ENCODE data around the gene CAP2. TPM values are rescaled to one million over a fixed set of nuclear protein-coding genes. Genes with fewer than 3 reads are reported as not detected.

Gene CAP2
- total RNA-seq, 1 experiment from 2014 or later = 11.5 TPM

GRCh38 chr6:17391976-17392375 is 1.4 kb upstream of the CAP2 start:
- H2BK20ac ChIP-seq (ENCODE audit: low read depth, low read length, poor library complexity, severe bottlenecking) = no peak overlapping the region
- Mint-ChIP-seq H3K4me1 (peaks cover 16 to 20% of the 10 kb centered on the region in 2 experiments), H3K9me3 (peaks cover 3% of the 10 kb centered on the region in 2 experiments; a peak in 1 of 5 replicates), H3K4me3 (no peak overlapping the region), H3K27me3 (ENCODE audit: low read depth) (peaks cover 9% of the 10 kb centered on the region), H3K36me3 (ENCODE audit: insufficient read depth in 1 of 3, low read depth in 3 of 3) (peaks cover 9 to 14% (median 13%) of the 10 kb centered on the region in 3 experiments), H3K27ac (no peak overlapping the region)
- H3K4ac ChIP-seq (ENCODE audit: low read depth, low read length) = no peak overlapping the region
- no peak overlapping the region for H2AK5ac ChIP-seq (ENCODE audit: insufficient read length, low read length)
- no peak overlapping the region for H3K4me2 ChIP-seq (ENCODE audit: insufficient read depth, insufficient read length, low read length)
- H3K18ac ChIP-seq (ENCODE audit: insufficient read length, low read depth, low read length) = no peak overlapping the region
- H3K79me1 ChIP-seq (ENCODE audit: insufficient read depth, low read depth, low read length, poor library complexity, severe bottlenecking) = no peaks in the 10 kb centered on the region
- H4K5ac ChIP-seq (ENCODE audit: insufficient read length, low read depth, low read length) = no peak overlapping the region
- peaks cover 6% of the 10 kb centered on the region for H3K23me2 ChIP-seq (ENCODE audit: insufficient read length, low read depth, low read length, poor library complexity, severe bottlenecking)
- no peaks in the 10 kb centered on the region; the same call in 1 of the 2 replicates for H3K27me3 ChIP-seq (ENCODE audit: insufficient read depth, low read length)
- H3K4me1 ChIP-seq (ENCODE audit: insufficient read depth, low read length) = no peaks in the 10 kb centered on the region; the same call in 1 of the 2 replicates
- H3K23ac ChIP-seq (ENCODE audit: insufficient read length, low read depth, low read length) = no peak overlapping the region
- no peaks in the 10 kb centered on the region for H4K20me1 ChIP-seq (ENCODE audit: control insufficient read depth, insufficient read depth, insufficient read length)
- no peak overlapping the region for H2BK120ac ChIP-seq (ENCODE audit: low read depth, low read length, poor library complexity, severe bottlenecking)
- no peaks in the 10 kb centered on the region for H3K9me3 ChIP-seq (ENCODE audit: control insufficient read depth, low read depth, low read length)
- no peak overlapping the region for H3K56ac ChIP-seq (ENCODE audit: insufficient read length, low read depth, low read length)
- no CpG with 5 or more reads among the region's 2 CpGs for WGBS (ENCODE audit: extremely low coverage, insufficient read length, low lambda C conversion rate)
- no peak for DNase-seq
- H3K14ac ChIP-seq (ENCODE audit: insufficient read depth, low read length) = no peak overlapping the region
- no peak overlapping the region for H3T11ph ChIP-seq (ENCODE audit: low read length)
- H3K27ac ChIP-seq (ENCODE audit: insufficient read length, low read depth, low read length) = no peak overlapping the region
- no peak overlapping the region for H2BK12ac ChIP-seq (ENCODE audit: insufficient read length, low read depth, low read length)
- TF ChIP-seq CTCF (conservative IDR thresholded peaks at IDR 0.05) = no peak
- no peak overlapping the region for H2AFZ ChIP-seq (ENCODE audit: low read length)
- no peak overlapping the region for H4K8ac ChIP-seq (replicated peaks; ENCODE audit: insufficient read length, low read depth, low read length)
- no peak overlapping the region for H2BK5ac ChIP-seq (ENCODE audit: insufficient read length, low read length)
- no peaks in the 10 kb centered on the region; the same call in 1 of the 2 replicates for H3K79me2 ChIP-seq (ENCODE audit: insufficient read depth, low read length)
- no peak overlapping the region for H2BK15ac ChIP-seq (ENCODE audit: low read depth, low read length)
- H4K91ac ChIP-seq (ENCODE audit: insufficient read length, low read depth, low read length) = no peak overlapping the region
- H3K9ac ChIP-seq (ENCODE audit: extremely low read depth, insufficient read length, low read length) = no peak overlapping the region
